MM.1S (cell line): ENCODE measurements around the gene ST3GAL3.

ENCODE experiments used
- CTCF ChIP-seq: fragments of 300-600 bp; sonication (generic); IDR thresholded peaks from 2 replicates; pipeline ENCODE4 v1.5.1; 2016; ENCODE audit warnings: antibody characterized with exemption, low read length, mixed read lengths
- EZH2 ChIP-seq: fragments of 300-600 bp; sonication (generic); optimal IDR thresholded peaks from 2 replicates; pipeline ENCODE3; 2017; ENCODE audit warnings: low read depth, mild to moderate bottlenecking, antibody characterized with exemption, low read length, mixed read lengths
- EZH2phosphoT487 ChIP-seq: fragments of 300-600 bp; sonication (generic); IDR thresholded peaks from 2 replicates; pipeline ENCODE4 v1.6.1; 2018; ENCODE audit warnings: antibody characterized with exemption, low read length

GRCh38 chr1:43965316-43965715, 258.0 kb downstream of the ST3GAL3 start:
- TF ChIP-seq CTCF (no peak), EZH2phosphoT487 (no peak), EZH2 (no peak)
